Type B pancreatic cell (in vitro differentiated cells): Measurements from ENCODE around the gene OSBPL1A. TPM values are rescaled to one million over a fixed set of nuclear protein-coding genes. Genes with fewer than 3 reads are reported as not detected.
"Not testable (repeated sequence)": the region's sequence is repeated elsewhere in the genome, so short reads cannot be mapped to it uniquely, and the experiment has no call there.

Source experiments
- DNase-seq: peaks from one replicate; pipeline ENCODE4 v3.0.0; 2021; ENCODE audit warnings: mixed read lengths; ENCODE audit not compliant: unreplicated experiment; ENCODE audit errors: extremely low spot score
- H3K27ac Mint-ChIP-seq: 2 replicates; pipeline ENCODE4 v1.8.0; 2021; ENCODE audit warnings: mild to moderate bottlenecking, mixed read lengths
- H3K27me3 Mint-ChIP-seq: 2 replicates; pipeline ENCODE4 v1.8.0; 2021; ENCODE audit warnings: mixed read lengths
- H3K36me3 Mint-ChIP-seq: 2 replicates; pipeline ENCODE4 v1.8.0; 2021; ENCODE audit warnings: mixed read lengths
- H3K4me1 Mint-ChIP-seq: one replicate; pipeline ENCODE4 v1.8.0; 2021; ENCODE audit warnings: mixed read lengths; ENCODE audit not compliant: unreplicated experiment
- H3K4me3 Mint-ChIP-seq: 2 replicates; pipeline ENCODE4 v1.8.0; 2021; ENCODE audit warnings: mild to moderate bottlenecking, mixed read lengths
- H3K9me3 Mint-ChIP-seq: 2 replicates; pipeline ENCODE4 v1.8.0; 2021; ENCODE audit warnings: mixed read lengths
- CTCF ChIP-seq: fragments of 200-600 bp; sonication (generic); conservative IDR thresholded peaks from 2 replicates; pipeline ENCODE4 v1.5.0; 2021; ENCODE audit warnings: antibody characterized with exemption, mild to moderate bottlenecking
- total RNA-seq: library from RNA; stranded (reverse); gene quantifications from 2 replicates; pipeline ENCODE4 v1.2.1, GENCODE V29; 2021; ENCODE audit warnings: low replicate concordance

OSBPL1A gene
- total RNA-seq, 1 donor from 2014 or later = 42.7 TPM

DNA sequence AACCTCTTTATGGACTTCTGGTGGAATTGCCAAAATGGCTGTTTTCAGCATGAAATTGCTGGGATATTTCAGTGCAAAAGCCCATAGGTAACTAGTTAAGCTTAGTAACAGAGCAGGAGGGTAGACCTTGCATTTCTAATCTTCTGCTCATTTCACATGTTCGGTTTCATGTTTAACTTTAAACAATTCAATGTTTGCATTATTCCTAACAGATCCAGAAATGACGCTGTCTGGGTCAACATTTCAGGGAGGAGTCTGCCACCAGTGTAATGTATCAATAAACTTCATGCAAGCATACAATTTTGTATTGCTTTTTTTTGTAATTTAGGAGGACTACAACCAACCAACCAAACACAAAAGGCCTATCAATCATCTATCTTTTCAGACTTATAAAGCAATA, 236.3 kb downstream of the OSBPL1A start:
- H3K4me3 Mint-ChIP-seq = no peak overlapping the region
- no peak for TF ChIP-seq CTCF
- H3K4me1 Mint-ChIP-seq = peaks cover 8% of the 10 kb centered on the region
- no peak for DNase-seq
- H3K27me3 Mint-ChIP-seq = no peaks in the 10 kb centered on the region
- H3K36me3 Mint-ChIP-seq = peaks cover 30% of the 10 kb centered on the region
- H3K27ac Mint-ChIP-seq = no peak overlapping the region
- no peaks in the 10 kb centered on the region for H3K9me3 Mint-ChIP-seq

DNA sequence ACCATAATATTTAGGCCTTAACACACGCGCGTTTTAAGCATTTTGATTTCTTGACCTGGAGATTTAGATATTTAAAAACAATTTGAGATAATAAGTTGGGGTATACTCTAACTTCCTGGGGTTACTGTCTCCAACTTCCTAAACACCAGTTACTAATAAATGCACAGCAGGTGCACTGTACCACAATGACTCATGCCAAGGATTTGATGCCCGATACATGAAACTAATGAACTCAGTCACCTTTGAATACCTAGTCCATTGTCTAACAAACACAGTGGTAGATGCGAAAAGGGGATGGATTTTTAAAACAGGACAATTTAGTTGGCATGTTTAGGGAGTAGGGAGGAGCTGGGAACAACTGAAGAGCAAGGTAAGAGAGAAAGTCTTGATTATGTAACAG, 237.5 kb downstream of the OSBPL1A start:
- Mint-ChIP-seq H3K27me3 (no peaks in the 10 kb centered on the region), H3K36me3 (peaks cover 32% of the 10 kb centered on the region), H3K9me3 (no peaks in the 10 kb centered on the region), H3K27ac (no peak overlapping the region), H3K4me3 (no peak overlapping the region), H3K4me1 (peaks cover 8% of the 10 kb centered on the region)
- DNase-seq = no peak
- TF ChIP-seq CTCF = no peak

DNA sequence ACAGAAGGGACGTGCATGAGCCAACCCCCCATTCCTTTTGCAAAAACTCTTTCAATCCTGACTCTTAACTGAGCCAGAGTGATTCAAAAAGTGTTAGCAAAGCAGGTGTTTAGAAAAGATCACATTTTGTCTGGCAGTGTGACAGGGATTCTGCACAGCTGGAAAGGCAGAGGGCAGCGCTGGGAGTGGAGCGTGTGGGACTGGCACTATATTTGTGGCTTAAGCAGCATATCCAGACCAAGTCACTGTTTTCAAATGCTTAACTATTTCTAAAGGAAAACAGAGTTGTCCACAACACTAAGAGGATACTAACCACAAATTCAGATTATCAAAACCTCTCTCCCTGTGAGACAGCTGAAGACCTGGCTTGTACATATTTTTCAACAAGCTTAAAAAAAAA, 239.8 kb downstream of the OSBPL1A start:
- no peak for DNase-seq
- Mint-ChIP-seq H3K27ac (no peak overlapping the region), H3K9me3 (no peaks in the 10 kb centered on the region), H3K36me3 (peaks cover 21% of the 10 kb centered on the region), H3K4me1 (peaks cover 8% of the 10 kb centered on the region), H3K27me3 (no peaks in the 10 kb centered on the region), H3K4me3 (no peak overlapping the region)
- TF ChIP-seq CTCF = no peak

GRCh38 chr18:24153397-24153796, 244.2 kb downstream of the OSBPL1A start:
- no peak for DNase-seq
- no peaks in the 10 kb centered on the region for H3K9me3 Mint-ChIP-seq
- no peaks in the 10 kb centered on the region for H3K27me3 Mint-ChIP-seq
- no peak for TF ChIP-seq CTCF
- no peak overlapping the region for H3K27ac Mint-ChIP-seq
- no peak overlapping the region for H3K4me3 Mint-ChIP-seq
- no peaks in the 10 kb centered on the region for H3K4me1 Mint-ChIP-seq
- peaks cover 28% of the 10 kb centered on the region for H3K36me3 Mint-ChIP-seq

DNA sequence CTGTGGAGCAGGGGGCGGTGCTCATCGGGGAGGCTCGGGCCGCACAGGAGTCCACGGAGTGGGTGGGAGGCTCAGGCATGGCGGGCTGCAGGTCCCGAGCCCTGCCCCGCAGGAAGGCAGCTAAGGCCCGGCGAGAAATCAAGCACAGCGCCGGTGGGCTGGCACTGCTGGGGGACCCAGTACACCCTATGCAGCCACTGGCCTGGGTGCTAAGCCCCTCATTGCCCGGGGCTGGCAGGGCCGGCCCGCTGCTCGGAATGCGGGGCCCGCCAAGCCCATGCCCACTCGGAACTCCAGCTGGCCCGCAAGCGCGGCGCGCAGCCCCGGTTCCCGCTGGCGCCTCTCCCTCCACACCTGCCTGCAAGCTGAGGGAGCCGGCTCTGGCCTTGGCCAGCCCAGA, 248.0 kb downstream of the OSBPL1A start:
- H3K27me3 Mint-ChIP-seq, H3K27ac Mint-ChIP-seq: not testable (repeated sequence)
- peaks cover 31% of the 10 kb centered on the region for H3K36me3 Mint-ChIP-seq

GRCh38 chr18:24142376-24142775, 255.2 kb downstream of the OSBPL1A start:
- Mint-ChIP-seq H3K36me3 (peaks cover 11% of the 10 kb centered on the region), H3K4me1 (peaks cover 11% of the 10 kb centered on the region), H3K27me3 (no peaks in the 10 kb centered on the region), H3K9me3 (peaks cover 5% of the 10 kb centered on the region), H3K27ac (no peak overlapping the region), H3K4me3 (no peak overlapping the region)
- TF ChIP-seq CTCF = no peak
- DNase-seq = no peak

More for the DNA sequence above, 248.0 kb downstream of the OSBPL1A start:
- not testable (repeated sequence) for DNase-seq, H3K9me3 Mint-ChIP-seq, H3K4me1 Mint-ChIP-seq, H3K4me3 Mint-ChIP-seq
